NCI-H774 (cell line): ENCODE results near the gene LCP2.

Experiments used
- DNase-seq: peaks from one replicate; lab custom pipeline; 2025; lab: John Stamatoyannopoulos, UW

The LCP2 gene

GRCh38 chr5:170297589-170298462 lies at the start of gene LCP2:
Gene LCP2 (minus strand): TSS chr5:170297777. CDS start chr5:170297611, 166 bp downstream.
- DNase-seq: no peak

GRCh38 chr5:170347022-170347567 lies 49.5 kb upstream of the LCP2 start:
- no peak for DNase-seq

- no peak for DNase-seq
Measured at GRCh38 chr5:170345971-170346370, 48.4 kb upstream of the LCP2 start.

- DNase-seq: no peak
Measured at GRCh38 chr5:170343177-170343576, 45.6 kb upstream of the LCP2 start.

- no peak for DNase-seq
Measured at GRCh38 chr5:170342153-170342725, 44.7 kb upstream of the LCP2 start.

DNA sequence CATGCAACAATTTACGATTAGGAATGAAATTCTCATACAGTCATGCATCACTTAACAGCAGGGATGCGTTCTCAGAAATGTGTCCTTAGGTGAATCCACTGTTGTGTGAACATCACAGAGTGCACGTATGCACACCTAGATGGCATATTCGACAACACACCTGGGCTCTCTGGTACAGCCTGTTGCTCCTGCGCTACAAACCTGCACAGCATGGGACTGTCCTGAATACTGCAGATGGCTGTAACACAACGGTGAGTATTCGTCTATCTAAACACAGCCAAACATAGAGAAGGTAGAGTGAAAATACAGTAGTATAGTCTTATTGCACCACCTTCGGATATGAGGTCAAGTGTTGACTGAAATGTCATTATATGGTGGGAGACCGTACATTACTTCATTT lies 44.0 kb upstream of the LCP2 start:
- DNase-seq: no peak

DNA sequence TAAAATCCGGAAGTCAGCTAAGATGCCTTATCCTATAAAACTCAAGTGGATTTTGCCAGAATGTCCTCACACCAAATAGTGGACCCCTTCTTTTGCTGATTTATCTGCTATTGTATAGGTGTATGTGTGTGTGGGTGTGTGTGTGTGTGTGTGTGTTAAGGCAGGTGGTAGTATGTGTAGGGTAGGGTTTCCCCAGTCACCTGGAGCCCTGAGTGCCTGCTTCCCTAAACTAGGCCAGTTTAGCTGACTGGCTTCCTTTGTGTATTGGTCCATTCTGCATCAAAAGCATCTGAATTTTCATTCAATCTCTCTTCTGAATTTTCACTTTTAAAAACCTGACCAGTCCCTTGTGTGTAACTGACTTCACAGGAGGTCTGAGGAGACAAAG lies 42.2 kb upstream of the LCP2 start:
- DNase-seq: no peak

- no peak for DNase-seq
Measured at GRCh38 chr5:170338933-170339779, 41.6 kb upstream of the LCP2 start.

GRCh38 chr5:170338291-170338690 lies 40.7 kb upstream of the LCP2 start:
- no peak for DNase-seq

DNA sequence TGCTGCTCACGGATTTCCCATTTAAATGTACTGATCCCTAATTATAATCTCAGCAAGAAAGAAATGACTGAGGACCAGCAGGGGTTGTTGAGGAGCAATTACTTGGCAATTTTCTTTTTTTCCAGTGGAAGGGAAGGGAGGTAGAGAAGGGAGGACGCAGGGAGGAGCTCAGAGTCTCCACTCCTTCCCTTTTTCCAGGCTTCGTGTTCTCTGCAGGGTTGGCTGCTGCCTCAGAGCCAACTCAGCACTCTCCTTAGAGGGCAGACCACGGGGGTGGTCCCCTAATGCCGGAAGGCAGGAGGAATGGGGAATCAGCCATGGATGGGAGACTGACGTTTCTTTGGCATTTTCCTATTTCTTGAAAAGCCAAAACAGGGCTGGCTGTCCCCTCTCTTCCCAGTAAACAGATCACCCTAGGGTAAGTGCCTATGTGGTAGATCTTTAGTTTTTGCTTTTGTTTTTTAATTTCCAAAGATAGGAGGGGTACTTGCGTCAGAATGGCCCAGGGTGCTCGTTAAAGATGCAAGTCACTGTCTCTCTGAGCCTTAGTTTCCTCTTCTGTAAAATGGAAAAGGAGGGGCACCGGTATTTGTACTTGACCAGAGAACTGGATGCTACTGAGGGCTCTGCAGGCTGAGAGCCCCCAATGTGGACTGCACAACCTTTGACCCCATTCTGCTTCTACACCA lies 39.6 kb upstream of the LCP2 start:
- DNase-seq: no peak

GRCh38 chr5:170336065-170336464 lies 38.5 kb upstream of the LCP2 start:
- DNase-seq: no peak

DNA sequence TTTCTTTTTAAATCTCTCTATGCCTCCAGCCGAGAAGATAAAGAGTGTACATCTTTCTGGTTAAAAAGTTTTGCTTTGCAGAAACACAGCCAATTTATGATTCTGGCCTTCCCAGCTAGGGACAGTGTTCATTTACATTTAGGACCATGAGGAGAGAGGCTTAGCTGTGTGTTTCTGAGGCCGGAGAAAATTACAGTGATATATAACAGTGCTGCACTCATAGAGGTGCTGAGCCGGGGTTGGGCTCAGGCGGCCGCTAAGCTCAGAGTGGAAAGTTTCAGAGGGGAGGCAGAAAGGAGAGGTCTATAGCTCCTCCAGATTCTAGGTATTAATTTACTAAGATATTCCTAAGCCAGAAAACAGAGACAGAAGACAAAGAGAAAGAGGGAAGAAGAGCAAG lies 37.0 kb upstream of the LCP2 start:
- DNase-seq: no peak

GRCh38 chr5:170333161-170333910 lies 35.8 kb upstream of the LCP2 start:
- no peak for DNase-seq

GRCh38 chr5:170332058-170332457 lies 34.5 kb upstream of the LCP2 start:
- no peak for DNase-seq

- no peak for DNase-seq
Measured at GRCh38 chr5:170330568-170331054, 33.0 kb upstream of the LCP2 start.

DNA sequence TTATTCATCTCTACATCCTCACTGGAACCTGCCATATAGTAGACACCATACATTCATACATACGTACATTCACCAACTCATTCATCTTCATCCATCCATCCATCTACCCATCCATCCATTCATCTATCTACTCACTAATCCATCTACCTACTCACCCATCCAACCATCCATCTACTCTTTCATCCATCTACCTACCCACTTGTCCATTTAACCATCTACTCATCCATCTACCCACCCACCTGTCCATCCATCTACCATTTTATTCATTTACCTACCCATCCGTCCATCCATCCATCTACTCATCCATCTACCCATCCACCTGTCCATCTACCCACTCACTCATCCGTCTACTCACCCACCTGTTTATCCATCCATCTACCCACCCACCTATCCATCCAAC lies 31.9 kb upstream of the LCP2 start:
- DNase-seq: no peak

DNA sequence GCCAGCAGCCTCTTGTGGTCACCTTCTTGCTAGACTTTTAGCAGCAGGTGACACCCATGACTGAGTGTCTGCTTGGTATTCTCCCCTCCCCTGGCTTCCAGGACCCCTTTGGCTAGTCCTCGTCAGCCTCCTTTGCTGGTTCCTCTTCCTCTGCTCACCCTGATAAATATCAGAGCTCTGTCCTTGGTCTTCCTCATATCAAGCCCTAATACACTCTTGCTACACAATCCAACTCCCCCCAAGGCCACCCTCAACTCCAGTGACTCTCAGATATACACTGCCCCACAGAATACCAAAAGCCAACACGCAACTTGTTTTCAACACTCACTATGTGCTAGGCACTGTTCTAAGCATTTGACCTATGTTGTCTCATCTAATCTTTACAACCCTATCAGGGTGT lies 30.3 kb upstream of the LCP2 start:
- no peak for DNase-seq

GRCh38 chr5:170327168-170327567 lies 29.6 kb upstream of the LCP2 start:
- no peak for DNase-seq

DNA sequence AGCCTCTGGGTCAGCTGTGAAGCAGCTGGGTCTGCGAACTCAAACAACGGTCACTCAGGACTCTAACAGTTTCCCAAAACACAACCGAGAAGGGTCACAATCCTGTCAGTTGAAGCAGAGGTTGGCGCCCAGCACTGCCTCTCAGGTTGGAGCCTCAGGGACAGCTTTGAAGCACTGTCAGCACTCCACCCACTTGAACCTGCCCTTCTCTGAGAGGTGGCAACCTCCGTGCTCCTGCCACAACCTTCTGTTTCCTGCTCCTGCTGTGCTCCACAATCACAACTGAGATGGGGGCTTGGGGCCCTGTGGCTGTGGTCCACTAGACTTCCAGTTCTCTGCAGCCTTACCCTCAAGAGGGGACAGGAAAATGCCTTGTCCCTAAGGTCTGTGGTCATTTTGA lies 21.7 kb upstream of the LCP2 start:
- no peak for DNase-seq

GRCh38 chr5:170317499-170317898 lies 19.9 kb upstream of the LCP2 start:
- DNase-seq: no peak

DNA sequence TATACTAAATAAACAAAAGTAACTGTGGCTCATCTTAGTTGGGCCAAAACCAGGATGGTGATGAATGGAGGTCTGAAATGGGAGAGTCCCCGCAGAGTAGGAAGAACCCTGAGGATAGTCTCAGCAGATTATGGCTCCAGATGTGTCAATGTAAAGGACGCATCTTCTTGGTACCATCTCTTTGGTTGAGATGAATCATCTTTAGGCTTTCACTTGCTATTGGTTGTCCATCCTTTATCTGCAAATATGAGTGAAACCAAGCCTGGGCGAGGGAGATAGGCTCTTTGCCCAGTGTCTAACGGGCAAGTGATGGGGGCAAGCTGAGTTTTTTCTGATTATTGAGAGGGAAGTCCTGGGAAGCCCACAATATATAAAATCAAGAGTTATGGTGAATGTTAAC lies 19.4 kb upstream of the LCP2 start:
- DNase-seq: no peak
